NCI-H748 treated with DMSO at 0.1 percent for 48 hours (cell line): ENCODE data around the gene HMCN2.
"Not testable (repeated sequence)": the region's sequence is repeated elsewhere in the genome, so short reads cannot be mapped to it uniquely, and the experiment has no call there.

Experiments
- DNase-seq: peaks from one replicate; lab custom pipeline; 2025; lab: John Stamatoyannopoulos, UW

Gene HMCN2

DNA sequence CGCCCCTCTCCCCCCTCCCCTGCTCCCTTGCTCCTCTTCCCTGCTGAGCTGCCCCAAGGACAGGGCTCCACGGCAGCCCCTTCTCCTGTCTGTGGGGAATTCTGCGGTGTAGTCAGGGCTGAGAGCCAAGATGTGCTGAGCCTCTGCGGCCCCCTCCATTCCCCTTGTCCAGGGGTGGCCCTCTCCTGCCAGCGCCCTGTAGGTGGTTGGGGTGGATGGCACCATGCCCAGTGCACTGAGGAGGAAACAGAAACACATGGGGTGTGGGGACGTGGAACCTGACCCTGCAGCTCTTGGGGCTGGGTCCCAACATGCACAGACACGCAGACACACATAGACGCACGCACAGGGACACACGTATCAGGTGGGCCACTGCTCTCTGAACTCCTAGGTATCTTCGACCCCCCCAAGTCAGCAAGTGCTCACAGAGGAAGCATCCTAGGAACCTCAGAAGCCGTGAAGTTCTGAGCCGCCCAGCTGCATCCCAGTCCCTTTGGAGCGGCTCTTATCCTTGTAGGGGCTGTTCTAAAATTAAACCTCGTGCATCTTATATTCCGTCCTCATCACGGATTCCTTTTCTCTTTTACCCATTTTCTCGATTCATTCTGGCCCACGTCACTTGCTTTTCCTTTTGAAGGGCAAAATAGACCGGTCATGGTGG lies 64.8 kb downstream of the HMCN2 start:
- no peak for DNase-seq

DNA sequence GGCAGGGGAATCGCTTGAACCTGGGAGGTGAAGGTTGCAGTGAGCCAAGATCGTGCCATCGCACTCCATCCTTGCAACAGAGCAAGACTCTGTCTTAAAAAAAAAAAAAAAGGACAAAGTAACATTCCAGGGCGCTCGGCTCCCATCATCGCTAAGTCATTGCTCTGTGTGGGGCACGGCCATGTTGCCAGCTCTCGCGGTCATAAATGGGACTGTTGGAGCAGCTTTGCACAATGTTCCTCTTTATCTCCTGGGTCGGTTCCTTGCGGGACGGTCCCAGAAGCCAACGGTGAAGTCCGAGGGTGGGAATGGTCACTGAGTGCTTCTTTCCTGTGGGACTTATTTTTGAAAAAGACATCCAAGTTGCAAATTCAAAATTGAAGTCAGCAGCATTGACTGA lies 65.5 kb downstream of the HMCN2 start:
- DNase-seq: no peak

DNA sequence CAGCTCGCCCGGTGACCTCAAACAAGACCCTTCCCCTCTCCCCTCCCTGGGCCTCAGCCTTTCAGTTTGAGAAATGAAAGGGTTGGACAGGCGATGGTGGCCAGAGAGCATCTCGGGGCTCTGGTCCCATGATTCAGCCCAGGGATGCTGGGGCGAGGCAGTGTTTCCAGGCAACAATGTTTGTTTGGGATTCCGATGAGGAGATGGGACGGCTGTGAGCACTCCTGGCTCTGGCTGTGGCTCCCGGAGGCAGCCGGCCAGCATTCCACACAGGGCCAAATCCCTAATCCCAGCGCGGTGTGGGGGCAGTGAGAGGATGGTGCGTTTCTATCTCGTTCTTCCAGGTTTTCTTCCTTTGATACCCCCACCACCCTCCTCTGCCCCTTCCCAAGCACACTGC lies 66.0 kb downstream of the HMCN2 start:
- no peak for DNase-seq

DNA sequence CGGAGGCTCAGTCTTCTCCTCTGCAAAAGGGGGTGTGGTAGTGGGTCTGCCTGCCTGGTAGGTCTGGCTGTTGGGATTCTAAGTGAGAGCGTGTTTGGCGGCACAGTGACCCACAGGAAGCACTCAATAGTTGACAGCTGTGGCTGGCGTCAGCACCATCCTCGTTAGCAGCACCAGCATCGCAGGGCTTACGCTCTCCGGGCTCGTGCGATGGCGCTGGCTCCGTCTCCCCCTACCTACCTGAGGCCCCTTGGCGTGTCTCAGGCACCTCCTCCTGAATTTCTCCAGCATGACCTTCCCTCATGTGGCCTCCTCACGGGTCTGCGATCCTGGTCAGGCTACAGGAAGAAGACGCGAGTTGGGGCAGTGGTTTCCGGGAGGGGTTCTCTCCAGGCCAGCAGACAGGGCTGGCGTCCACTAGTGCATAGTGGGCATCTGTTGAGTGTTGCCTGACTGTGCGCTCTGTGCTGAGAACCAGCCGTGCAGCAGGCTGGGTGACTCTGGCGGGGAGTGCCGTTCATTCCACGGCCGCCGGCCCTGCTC lies 66.9 kb downstream of the HMCN2 start:
- DNase-seq: no peak

DNA sequence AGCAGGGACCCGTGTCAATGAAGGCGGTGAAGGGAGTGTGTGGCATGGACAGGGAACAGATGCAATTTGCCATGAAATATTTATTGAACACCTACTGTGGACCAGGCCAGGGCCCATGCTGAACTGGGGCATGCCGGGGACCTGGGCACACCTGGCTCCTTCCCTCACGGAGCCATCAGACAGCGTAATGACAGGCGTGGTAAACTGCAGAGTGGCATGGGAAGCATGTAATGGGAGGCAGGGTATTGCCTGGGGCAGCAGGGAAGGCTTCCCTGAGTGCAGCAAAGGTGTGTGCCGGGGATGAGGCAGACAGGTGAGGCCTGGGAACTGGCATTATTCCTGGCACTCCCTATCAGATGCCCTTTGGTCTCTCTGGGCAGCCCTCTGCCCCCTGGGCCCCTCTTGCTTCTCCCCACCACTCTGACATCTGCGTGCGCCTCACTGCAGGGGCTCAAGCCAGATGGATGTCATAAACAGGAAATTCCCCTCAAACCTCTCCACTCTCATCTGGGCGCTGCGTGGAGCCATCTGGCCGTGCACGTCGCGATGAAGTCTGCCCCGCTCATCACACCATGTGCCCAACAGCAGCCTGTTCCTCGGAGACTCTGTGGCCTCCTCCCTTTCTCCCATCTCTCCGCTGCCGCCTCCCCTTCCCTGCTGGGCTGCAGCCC lies 67.6 kb downstream of the HMCN2 start:
- no peak for DNase-seq

DNA sequence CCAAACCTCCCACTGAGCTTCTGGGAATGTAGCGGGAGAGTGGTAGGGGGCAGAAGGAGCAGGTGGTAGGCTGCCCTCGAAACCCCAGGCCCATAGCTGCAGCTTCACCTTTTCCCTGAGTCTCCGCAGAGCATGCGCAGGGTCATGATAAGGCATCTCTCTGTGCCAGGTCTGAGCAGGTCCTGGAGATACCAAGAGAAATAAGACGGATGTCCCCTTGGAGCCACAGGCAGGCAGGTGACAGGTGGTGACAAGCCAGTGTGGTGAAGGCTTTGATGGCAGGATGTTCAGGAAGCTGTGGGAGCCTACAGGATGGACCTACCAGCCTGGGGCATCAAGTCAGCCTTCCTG lies 68.1 kb downstream of the HMCN2 start:
- no peak for DNase-seq

DNA sequence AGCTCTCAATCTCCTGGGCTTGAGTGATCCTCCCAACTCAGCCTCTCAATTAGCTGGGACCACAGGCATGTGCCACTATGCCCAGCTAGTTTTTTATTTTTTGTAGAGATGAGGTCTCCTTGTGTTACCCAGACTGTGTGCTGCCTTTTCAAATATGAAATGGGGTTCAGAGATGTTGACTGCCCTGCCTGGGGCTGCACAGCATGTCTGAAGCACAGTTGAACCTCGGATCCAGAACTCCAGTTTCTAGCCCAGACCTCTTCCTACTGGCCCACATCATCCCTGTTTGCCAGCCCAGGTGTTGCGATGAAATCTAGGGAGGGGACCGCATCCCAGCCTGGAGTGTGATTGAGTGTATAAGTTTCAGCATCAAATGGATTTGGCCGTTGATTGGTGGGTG lies 69.4 kb downstream of the HMCN2 start:
- DNase-seq: no peak

DNA sequence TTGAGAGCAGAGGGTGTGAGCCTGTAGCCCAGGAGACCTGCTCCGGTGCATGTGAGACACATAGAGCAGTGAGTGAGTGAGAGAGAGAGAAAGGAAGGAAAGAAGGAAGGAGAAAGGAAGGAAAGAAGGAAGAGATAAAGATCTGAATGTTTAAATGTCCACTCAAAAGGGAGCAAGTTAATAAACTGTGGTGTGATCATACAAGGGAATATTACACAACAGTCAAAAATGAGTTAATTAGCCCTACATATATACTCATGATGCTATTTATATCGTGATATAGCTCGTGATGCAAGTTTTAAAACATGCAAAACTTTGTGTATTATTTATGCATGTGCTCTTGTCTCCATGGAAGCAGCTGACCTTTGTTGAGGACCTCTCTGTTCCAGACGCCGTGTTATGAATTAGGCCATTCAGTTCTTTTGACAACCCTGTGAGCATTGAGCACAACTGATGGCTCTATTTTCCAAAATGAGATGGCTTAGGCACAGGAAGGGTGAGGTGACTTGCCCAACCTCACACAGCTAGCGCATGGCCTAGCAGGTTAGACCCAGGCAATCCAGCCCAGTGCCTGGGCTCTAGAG lies 70.6 kb downstream of the HMCN2 start:
- DNase-seq: no peak

DNA sequence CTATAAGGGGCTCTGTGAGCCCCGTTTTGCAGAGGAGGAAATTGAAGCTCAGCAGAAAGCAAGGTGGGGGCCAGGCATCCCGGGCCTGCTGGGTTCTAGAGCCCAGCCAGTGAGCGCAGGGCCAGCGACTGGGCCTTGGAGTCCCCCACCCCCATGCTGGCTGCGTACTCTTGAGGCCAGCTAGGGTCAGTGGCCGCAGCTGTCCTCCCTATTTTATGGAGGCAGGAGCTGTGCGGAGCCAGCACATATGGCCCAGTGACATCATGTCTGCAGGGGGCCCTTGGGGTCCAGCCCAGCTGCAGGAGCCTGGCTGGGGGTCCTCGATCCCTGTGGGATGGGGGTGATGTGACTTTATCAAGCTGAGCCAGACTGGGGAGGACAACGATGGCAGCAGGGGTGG lies 71.3 kb downstream of the HMCN2 start:
- DNase-seq: no peak

DNA sequence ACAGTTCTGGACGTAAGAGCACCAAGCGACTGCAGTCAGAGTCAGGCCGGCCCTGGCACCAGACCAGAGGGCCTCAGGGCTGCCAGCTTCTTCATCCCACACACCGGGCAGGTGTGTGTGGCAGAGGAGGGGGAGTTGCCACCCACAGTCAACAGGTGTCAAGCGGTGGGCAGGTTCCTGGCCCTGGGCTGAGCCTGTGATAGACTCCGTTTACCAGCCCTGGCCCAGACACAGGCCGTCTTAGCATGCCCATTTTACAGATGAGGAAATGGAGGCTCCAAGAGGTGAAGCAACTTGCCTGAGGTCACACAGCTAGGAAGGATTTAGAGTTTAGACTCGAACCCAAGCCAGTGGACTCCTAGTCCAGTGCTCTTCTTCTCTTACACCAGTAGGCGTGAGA lies 71.8 kb downstream of the HMCN2 start:
- no peak for DNase-seq

DNA sequence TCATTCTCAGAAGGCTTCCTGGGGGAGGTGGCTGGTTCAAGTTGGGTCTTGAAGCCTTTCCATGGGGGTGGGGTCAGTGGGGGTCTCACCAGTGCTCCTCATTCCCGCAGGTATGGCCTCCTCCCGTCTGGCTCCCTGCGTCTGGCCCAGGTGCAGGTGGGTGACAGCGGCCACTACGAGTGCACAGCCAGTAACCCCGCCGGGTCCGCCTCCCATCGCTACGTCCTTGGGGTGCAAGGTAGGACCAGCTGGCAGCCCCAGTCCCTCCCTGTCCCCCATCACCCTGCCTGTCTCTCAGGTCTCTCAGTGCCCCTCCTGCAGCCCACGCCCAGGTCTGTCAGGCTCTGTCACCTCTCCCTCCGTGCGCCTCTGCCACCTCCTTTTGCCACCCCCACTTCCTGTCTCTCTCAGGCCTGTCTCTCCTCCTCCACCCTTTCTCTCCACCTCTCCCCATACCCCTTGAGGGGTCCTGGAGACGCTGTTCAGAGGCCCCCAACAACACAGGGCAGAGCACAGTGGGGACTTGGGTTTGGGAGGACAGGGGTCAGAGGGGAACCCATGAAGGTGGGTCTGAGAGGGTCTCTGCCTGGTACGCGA lies 72.3 kb downstream of the HMCN2 start:
- DNase-seq: no peak

DNA sequence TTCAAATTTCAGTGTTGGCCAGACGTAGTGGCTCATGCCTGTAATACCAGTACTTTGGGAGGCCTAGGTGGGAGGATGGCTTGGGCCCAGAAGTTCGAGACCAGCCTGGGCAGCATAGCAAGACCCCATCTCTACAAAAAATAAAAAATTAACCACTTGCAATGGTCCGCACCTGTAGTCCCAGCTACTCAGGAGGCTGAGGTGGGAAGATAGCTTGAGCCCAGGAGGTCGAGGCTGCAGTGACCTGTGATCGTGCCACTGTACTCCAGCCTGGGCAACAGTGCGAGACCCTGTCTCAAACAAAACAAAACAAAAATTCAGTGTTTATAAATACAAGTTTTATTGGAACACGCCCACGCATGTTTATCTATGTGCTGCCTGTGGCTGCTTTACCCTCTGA lies 73.3 kb downstream of the HMCN2 start:
- DNase-seq: not testable (repeated sequence)

DNA sequence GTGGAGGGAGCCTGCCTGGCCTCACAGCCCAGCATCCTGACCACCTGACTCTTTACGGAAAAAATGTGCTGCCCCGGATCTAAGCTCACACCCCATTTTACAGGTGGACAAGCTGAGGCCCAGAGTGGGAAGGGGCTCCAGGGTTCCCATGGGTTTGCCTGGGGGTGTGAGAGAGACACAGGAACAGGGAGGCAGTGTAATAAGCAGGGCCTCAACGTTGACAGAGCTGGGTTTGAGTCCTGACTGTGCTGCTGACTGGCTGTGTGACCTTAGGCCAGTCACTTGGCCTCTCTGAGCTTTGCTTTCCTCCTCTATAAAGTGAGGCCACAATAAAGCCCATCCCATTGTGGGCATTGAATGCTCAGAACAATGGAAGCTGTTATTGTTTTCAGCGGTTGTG lies 73.7 kb downstream of the HMCN2 start:
- no peak for DNase-seq

DNA sequence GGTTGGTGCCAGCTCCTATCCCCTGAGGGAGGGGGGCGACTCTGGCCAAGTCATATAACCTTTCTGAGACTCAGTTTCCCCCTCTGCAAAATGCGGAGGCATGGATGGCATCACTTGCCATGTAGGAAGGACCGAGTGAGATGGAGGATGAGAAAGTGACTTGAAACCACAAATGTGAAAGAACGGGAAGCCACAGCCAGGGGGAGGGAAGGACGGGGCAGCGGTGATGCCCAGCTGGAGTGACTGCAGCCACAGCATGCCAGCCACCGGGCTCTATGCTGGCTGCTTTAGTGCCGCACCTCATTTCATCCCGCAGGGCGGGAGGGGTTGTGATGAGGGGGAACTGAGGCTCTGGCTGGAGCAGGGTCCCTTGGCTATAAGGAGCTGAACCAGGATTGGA lies 74.5 kb downstream of the HMCN2 start:
- DNase-seq: no peak

DNA sequence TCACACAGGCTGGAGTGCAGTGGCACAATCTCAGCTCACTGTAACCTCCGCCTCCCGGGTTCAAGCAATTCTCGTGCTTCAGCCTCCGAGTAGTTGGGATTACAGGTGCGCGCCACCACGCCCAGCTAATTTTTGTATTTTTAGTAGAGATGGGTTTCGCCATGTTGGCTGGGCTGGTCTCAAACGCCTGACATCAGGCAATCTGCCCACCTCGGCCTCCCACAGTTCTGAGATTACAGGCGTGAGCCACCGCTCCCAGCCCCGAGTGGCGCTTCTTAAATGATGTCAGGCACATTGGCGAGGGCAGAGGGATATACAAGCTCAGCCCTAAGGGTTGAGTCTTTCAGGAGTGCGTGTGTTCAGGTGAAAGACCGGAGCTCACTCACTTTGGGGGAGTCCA lies 75.0 kb downstream of the HMCN2 start:
- not testable (repeated sequence) for DNase-seq

DNA sequence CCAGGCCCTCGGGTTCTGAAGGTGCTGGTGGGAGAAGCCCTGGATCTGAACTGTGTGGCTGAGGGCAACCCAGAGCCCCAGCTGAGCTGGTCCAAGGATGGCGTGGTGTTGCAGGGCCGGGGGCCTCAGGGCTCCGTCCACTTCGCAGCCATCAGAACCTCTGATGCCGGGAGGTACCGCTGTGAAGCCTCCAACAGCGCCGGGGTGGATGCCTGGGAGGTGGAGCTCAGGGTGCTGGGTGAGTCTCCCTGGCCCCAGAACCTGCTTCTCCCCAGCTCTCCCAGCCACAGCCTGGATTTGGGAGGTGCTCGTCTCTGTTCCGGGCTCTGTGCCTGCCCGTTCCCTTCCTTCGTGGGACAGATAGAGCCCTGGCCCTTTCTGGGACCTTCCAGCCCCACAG lies 75.6 kb downstream of the HMCN2 start:
- no peak for DNase-seq

DNA sequence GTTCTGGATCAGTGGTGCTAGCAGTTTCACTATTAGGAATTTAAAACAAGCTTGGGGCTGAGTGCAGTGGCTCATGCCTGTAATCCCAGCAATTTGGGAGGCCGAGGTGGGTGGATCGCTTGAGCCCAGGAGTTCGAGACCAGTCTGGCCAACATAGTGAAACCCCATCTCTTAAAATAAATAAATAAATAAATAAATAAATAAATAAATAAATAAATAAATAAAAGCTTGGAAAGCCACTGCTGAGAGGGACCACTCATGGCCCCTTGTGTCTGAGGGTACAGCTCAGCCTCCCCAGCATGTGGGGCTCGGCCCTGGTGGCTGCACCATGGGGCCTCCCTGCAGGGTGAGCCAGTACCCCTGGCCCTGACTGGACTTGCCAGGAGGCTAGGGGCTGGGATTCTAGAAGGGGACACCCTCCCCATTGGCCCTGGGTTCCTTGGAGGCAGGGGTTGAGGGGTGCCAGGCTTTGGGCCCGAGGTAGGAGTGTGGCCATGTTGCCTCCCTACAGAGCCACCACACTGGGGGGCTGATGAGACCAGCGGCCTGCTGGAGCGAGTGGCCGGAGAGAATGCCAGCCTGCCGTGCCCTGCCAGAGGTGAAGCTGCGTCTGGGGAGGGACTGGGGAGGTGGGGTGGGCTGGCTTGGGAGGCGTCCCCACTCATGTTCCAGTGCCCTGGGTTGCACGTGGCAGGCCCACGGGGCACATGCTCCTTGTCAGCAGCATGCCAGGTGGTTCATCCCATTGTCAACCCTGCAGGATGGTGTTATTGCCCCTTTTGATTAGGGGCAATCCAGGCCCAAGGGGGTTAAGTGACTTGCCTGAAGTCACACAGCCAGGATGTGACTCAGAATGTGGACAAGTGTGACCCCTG lies 76.5 kb downstream of the HMCN2 start:
- DNase-seq: no peak

DNA sequence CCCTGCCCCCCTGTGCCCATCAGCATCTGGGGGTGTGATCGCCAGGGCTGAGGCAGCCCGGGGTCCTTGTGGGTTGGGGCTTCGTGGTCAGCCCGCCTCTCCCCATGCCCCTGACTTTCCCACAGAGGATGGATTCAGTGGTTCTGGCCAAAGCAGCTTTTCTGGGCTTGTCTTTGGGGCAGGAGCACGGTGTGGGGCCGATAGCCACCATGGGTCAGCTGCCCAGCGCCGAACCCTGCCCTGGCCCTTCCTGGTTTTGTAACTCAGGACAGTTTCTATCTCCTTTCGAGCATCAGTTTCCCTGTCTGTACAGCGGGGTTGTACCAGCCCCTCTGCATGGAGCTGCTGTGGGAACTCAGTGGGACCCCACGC lies 77.1 kb downstream of the HMCN2 start:
- no peak for DNase-seq

DNA sequence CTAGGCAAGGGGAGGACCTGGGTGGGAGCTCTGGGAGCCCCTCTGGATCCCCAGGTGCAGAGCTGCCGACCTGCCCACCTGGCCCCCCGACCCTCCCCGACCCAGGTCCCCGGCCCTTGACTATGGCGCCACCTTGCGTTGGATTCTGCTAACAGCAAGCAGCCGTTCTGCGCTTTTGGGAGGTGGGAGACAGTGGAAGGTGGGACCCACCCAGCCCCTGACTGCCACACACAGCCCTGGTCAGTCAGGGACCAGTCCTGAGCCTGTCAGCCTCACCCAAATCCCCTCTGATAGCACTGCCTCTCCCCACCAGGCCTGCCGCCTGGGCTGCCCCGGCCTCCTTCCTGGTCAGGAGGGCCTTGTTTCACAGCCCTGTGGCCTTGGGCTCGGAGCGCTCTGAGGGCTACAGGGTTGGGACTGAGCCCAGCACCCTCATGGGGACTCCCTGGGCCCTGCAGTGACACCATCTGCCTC lies 77.9 kb downstream of the HMCN2 start:
- no peak for DNase-seq

DNA sequence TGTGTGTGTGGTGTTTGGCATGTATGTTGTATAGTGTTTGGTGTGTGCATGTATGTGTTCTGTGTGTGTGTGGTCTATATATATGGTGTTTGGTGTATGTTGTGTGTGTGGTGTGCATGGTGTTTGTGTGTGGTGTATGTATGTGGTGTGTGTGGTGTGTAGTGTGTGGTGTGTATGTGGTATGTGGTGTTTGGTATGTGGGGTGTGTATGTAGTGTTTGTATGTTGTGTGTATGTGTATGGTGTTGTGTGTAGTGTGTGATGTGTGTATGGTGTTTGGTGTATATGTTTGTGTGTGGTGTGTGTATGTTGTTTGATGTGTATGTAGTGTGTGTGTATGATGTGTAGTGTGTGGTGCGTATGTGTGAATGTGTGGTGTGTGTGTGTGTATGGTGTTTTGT lies 78.8 kb downstream of the HMCN2 start:
- DNase-seq: no peak

DNA sequence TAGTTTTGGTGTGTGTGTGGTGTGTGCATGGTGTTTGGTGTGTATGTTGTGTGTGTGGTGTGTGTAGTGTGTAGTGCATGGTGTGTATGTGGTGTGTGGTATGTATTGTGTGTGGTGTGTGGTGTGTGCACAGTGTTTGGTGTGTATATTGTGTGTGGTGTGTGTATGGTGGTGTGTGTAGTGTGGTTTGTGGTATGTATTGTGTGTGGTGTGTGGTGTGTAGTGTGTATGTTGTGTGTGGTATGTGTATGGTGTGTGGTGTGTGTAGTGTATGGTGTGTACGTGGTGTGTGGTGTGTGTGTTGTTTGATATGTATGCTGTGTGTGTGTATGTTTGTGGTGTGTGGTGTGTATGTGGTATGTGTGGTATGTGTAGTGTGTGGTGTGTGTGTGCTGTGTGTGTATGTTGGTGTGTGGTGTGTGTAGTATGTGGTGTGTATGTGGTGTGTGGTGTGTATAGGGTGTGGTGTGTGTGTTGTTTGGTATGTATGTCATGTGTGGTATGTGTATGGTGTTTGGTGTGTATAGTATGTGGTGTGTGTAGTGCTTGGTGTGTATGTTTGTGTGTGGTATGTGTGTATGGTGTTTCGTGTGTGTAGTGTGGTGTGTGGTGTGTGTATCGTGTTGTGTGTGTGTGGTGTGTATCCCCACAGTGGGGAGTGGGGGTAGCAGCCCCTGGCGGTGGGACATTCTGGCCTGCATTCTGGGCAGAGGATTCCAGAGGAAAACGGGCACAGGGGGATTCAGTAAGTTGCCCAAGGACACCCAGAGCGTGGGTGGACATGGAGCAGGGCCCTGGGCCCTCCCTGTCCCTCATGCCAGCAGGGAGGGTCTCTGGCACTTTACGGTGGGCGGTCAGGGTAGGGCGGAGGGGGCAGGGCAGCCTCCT lies 79.7 kb downstream of the HMCN2 start:
- DNase-seq: no peak
